Thyroid gland (tissue), 4 donors: ENCODE measurements around the gene APRT.

Experiments used
- CTCF ChIP-seq, 6 experiments: fragments of 200-600 bp in 3 of 6; fragments of 450-650 bp in 3 of 6; sonication (generic) in 3 of 6; IDR thresholded peaks; one replicate each; pipeline ENCODE4 v1.5.1; 2016 to 2019; ENCODE audit warnings: antibody characterized with exemption in 6 of 6, mild to moderate bottlenecking in 2 of 6, inconsistent platforms in 1 of 6, moderate library complexity in 1 of 6
- POLR2A ChIP-seq, 2 donors: fragments of 450-650 bp; IDR thresholded peaks; one replicate each; pipeline ENCODE4 v1.6.1; 2017; ENCODE audit warnings: antibody characterized with exemption in 2 of 2, mild to moderate bottlenecking in 2 of 2, moderate library complexity in 1 of 2

- TF ChIP-seq CTCF (IDR thresholded peaks at IDR 0.05) = no peak
- TF ChIP-seq POLR2A (IDR thresholded peaks at IDR 0.05) = no peak
These were observed 35.9 kb downstream of the APRT start for GRCh38 chr16:88775825-88776224.
